Trophoblast cell (in vitro differentiated cells and primary cell): Measurements from ENCODE around the gene KCNMA1.

Experiments used
- DNase-seq, 2 donors: peaks; one replicate each; pipeline ENCODE4 v3.0.0-alpha.2; 2016
- H2AFZ ChIP-seq: 2 replicates; pipeline ENCODE4 v1.6.1; 2013; ENCODE audit warnings: low read length, moderate library complexity, mild to moderate bottlenecking; ENCODE audit not compliant: insufficient read depth, poor library complexity
- H2AK5ac ChIP-seq: 2 replicates; pipeline ENCODE4 v1.6.1; 2013; ENCODE audit warnings: mild to moderate bottlenecking, low read length
- H2BK120ac ChIP-seq: 2 replicates; pipeline ENCODE4 v1.6.1; 2013; ENCODE audit warnings: low read length, mild to moderate bottlenecking, moderate library complexity; ENCODE audit not compliant: insufficient read depth, poor library complexity
- H2BK12ac ChIP-seq: 2 replicates; pipeline ENCODE4 v1.6.1; 2013; ENCODE audit warnings: mild to moderate bottlenecking, low read length, moderate library complexity
- H2BK5ac ChIP-seq: 2 replicates; pipeline ENCODE4 v1.6.1; 2013; ENCODE audit warnings: low read length, low read depth, moderate library complexity, mild to moderate bottlenecking; ENCODE audit not compliant: poor library complexity
- H3K14ac ChIP-seq: 2 replicates; pipeline ENCODE4 v1.6.1; 2013; ENCODE audit warnings: mild to moderate bottlenecking, low read length
- H3K18ac ChIP-seq: 2 replicates; pipeline ENCODE4 v1.6.1; 2013; ENCODE audit warnings: mild to moderate bottlenecking, low read length
- H3K23ac ChIP-seq: 2 replicates; pipeline ENCODE4 v1.6.1; 2013; ENCODE audit warnings: low read length
- H3K27ac ChIP-seq: 2 replicates; pipeline ENCODE4 v1.5.1; 2013; ENCODE audit warnings: low read depth, mild to moderate bottlenecking, inconsistent platforms, low read length, moderate library complexity
- H3K27me3 ChIP-seq: 2 replicates; pipeline ENCODE4 v1.6.1; 2013; ENCODE audit warnings: inconsistent platforms, mild to moderate bottlenecking, low read length, moderate library complexity; ENCODE audit not compliant: insufficient read depth
- H3K36me3 ChIP-seq, 2 experiments: 1 replicate in 1 of 2; 2 replicates in 1 of 2; pipeline ENCODE4 v1.6.1; 2013; ENCODE audit warnings: low read length in 2 of 2, mild to moderate bottlenecking in 2 of 2, moderate library complexity in 1 of 2; ENCODE audit not compliant: insufficient read depth in 2 of 2, control insufficient read depth in 1 of 2
- H3K4ac ChIP-seq: 2 replicates; pipeline ENCODE4 v1.6.1; 2013; ENCODE audit warnings: low read depth, mild to moderate bottlenecking, low read length, moderate library complexity
- H3K4me1 ChIP-seq, 2 experiments: 1 replicate in 1 of 2; 2 replicates in 1 of 2; pipeline ENCODE4 v1.6.1; 2013; ENCODE audit warnings: low read length in 2 of 2, mild to moderate bottlenecking in 2 of 2, moderate library complexity in 1 of 2; ENCODE audit not compliant: insufficient read depth in 2 of 2, control insufficient read depth in 1 of 2
- H3K4me2 ChIP-seq: 2 replicates; pipeline ENCODE4 v1.6.1; 2013; ENCODE audit warnings: inconsistent platforms, mild to moderate bottlenecking, low read length, moderate library complexity
- H3K4me3 ChIP-seq: 2 replicates; pipeline ENCODE4 v1.5.1; 2013; ENCODE audit warnings: mild to moderate bottlenecking, low read depth, low read length, inconsistent platforms
- H3K79me1 ChIP-seq: one replicate; pipeline ENCODE4 v1.6.1; 2013; ENCODE audit warnings: low read length
- H3K79me2 ChIP-seq: 2 replicates; pipeline ENCODE4 v1.6.1; 2013; ENCODE audit warnings: low read length, mild to moderate bottlenecking; ENCODE audit not compliant: control insufficient read depth, insufficient read depth, poor library complexity
- H3K9ac ChIP-seq: 2 replicates; pipeline ENCODE4 v1.6.1; 2013; ENCODE audit warnings: mild to moderate bottlenecking, low read length
- H3K9me3 ChIP-seq: 2 replicates; pipeline ENCODE4 v1.6.1; 2013; ENCODE audit warnings: low read depth, mild to moderate bottlenecking, control low read depth, inconsistent platforms, low read length; ENCODE audit not compliant: insufficient read depth
- H4K12ac ChIP-seq: 2 replicates; pipeline ENCODE4 v1.6.1; 2013; ENCODE audit warnings: low read depth, mild to moderate bottlenecking, low read length, moderate library complexity
- H4K8ac ChIP-seq: 2 replicates; pipeline ENCODE4 v1.6.1; 2013; ENCODE audit warnings: low read depth, mild to moderate bottlenecking, low read length, moderate library complexity
- H4K91ac ChIP-seq: one replicate; pipeline ENCODE4 v1.6.1; 2013; ENCODE audit warnings: low read depth, mild to moderate bottlenecking, low read length, moderate library complexity
- WGBS: extraction: QIAGEN DNeasy Blood & Tissue Kit; methylation state at CpG from one replicate; pipeline ENCODE4 v1.1.7; 2013; ENCODE audit warnings: missing lambda C conversion rate; ENCODE audit not compliant: insufficient read length, insufficient coverage; ENCODE audit errors: extremely low coverage; 5-methylcytosine and 5-hydroxymethylcytosine counted together

The KCNMA1 gene

GRCh38 chr10:77073663-77073960 lies 564.0 kb downstream of the KCNMA1 start:
- Histone ChIP-seq H4K12ac (no peak overlapping the region), H4K8ac (no peak overlapping the region), H4K91ac (no peak overlapping the region), H3K27me3 (no peaks in the 10 kb centered on the region), H3K4me3 (no peak overlapping the region), H2AFZ (no peak overlapping the region), H3K27ac (no peak overlapping the region), H3K79me1 (no peaks in the 10 kb centered on the region), H3K14ac (no peak overlapping the region), H2BK12ac (no peak overlapping the region), H3K9me3 (no peaks in the 10 kb centered on the region), H2BK120ac (no peak overlapping the region), H3K4me2 (no peak overlapping the region), H2AK5ac (no peak overlapping the region), H3K79me2 (no peaks in the 10 kb centered on the region), H3K23ac (no peak overlapping the region), H3K36me3 (peaks cover 23 to 46% of the 10 kb centered on the region in 2 experiments), H3K4me1 (peaks cover 2% of the 10 kb centered on the region in 2 experiments), H2BK5ac (no peak overlapping the region), H3K4ac (no peak overlapping the region), H3K9ac (no peak overlapping the region), H3K18ac (no peak overlapping the region)
- no peak for DNase-seq
- no CpG with 5 or more reads among the region's 5 CpGs for WGBS

GRCh38 chr10:77072836-77073662 lies 564.6 kb downstream of the KCNMA1 start:
- Histone ChIP-seq H3K23ac (no peak overlapping the region), H2BK120ac (no peak overlapping the region), H3K27ac (no peak overlapping the region), H3K4ac (no peak overlapping the region), H4K12ac (no peak overlapping the region), H3K79me2 (no peaks in the 10 kb centered on the region), H3K27me3 (no peaks in the 10 kb centered on the region), H4K8ac (no peak overlapping the region), H3K9me3 (no peaks in the 10 kb centered on the region), H3K4me3 (no peak overlapping the region), H3K4me1 (peaks cover 2% of the 10 kb centered on the region in 2 experiments), H3K14ac (no peak overlapping the region), H3K79me1 (no peaks in the 10 kb centered on the region), H3K9ac (no peak overlapping the region), H2BK5ac (no peak overlapping the region), H3K18ac (no peak overlapping the region), H4K91ac (no peak overlapping the region), H3K36me3 (peaks cover 22 to 41% of the 10 kb centered on the region in 2 experiments), H3K4me2 (no peak overlapping the region), H2AFZ (no peak overlapping the region), H2AK5ac (no peak overlapping the region), H2BK12ac (no peak overlapping the region)
- WGBS = no CpG with 5 or more reads among the region's 13 CpGs
- no peak for DNase-seq

- H4K12ac ChIP-seq = no peak overlapping the region
- H3K79me2 ChIP-seq = no peaks in the 10 kb centered on the region
- H2AFZ ChIP-seq = no peak overlapping the region
- H3K36me3 ChIP-seq = peaks cover 17 to 38% of the 10 kb centered on the region in 2 experiments
- no peak overlapping the region for H2BK5ac ChIP-seq
- H3K14ac ChIP-seq = no peak overlapping the region
- no peak overlapping the region for H4K8ac ChIP-seq
- H3K4ac ChIP-seq = no peak overlapping the region
- no CpG with 5 or more reads among the region's 10 CpGs for WGBS
- H3K4me1 ChIP-seq = peaks cover 2% of the 10 kb centered on the region in 2 experiments
- H4K91ac ChIP-seq = no peak overlapping the region
- no peak overlapping the region for H3K9ac ChIP-seq
- no peak overlapping the region for H3K18ac ChIP-seq
- no peak overlapping the region for H2BK120ac ChIP-seq
- H3K27me3 ChIP-seq = no peaks in the 10 kb centered on the region
- no peak for DNase-seq
- no peak overlapping the region for H3K4me2 ChIP-seq
- H3K27ac ChIP-seq = no peak overlapping the region
- no peaks in the 10 kb centered on the region for H3K79me1 ChIP-seq
- H3K4me3 ChIP-seq = no peak overlapping the region
- H3K23ac ChIP-seq = no peak overlapping the region
- no peak overlapping the region for H2BK12ac ChIP-seq
- H2AK5ac ChIP-seq = no peak overlapping the region
- no peaks in the 10 kb centered on the region for H3K9me3 ChIP-seq
Measured at GRCh38 chr10:77072361-77072835, 565.2 kb downstream of the KCNMA1 start.

GRCh38 chr10:77071956-77072355 lies 565.7 kb downstream of the KCNMA1 start:
- Histone ChIP-seq H4K8ac (no peak overlapping the region), H3K4ac (no peak overlapping the region), H3K14ac (no peak overlapping the region), H3K4me3 (no peak overlapping the region), H4K91ac (no peak overlapping the region), H3K79me1 (no peaks in the 10 kb centered on the region), H3K4me1 (peaks cover 2% of the 10 kb centered on the region in 2 experiments), H3K23ac (no peak overlapping the region), H3K36me3 (peaks cover 17 to 39% of the 10 kb centered on the region in 2 experiments), H2BK120ac (no peak overlapping the region), H3K9ac (no peak overlapping the region), H3K9me3 (no peaks in the 10 kb centered on the region), H3K27me3 (no peaks in the 10 kb centered on the region), H2AK5ac (no peak overlapping the region), H3K27ac (no peak overlapping the region), H3K79me2 (no peaks in the 10 kb centered on the region), H2BK12ac (no peak overlapping the region), H3K4me2 (no peak overlapping the region), H2AFZ (no peak overlapping the region), H4K12ac (no peak overlapping the region), H2BK5ac (no peak overlapping the region), H3K18ac (no peak overlapping the region)
- DNase-seq = no peak
- WGBS = no CpG with 5 or more reads among the region's 3 CpGs
